H1 (cell line): Measurements from ENCODE around the gene LRRK1. TPM values are rescaled to one million over a fixed set of nuclear protein-coding genes. Genes with fewer than 3 reads are reported as not detected.
A peak's percentile ranks its signal among the peaks of the same experiment; 100 is the strongest.

Experiments used
- CTCF ChIA-PET: fragments of 300-600 bp; sonication (Branson Sonifier 250); formaldehyde crosslinking; loops from one replicate; lab custom pipeline; 2021; ENCODE audit not compliant: partially characterized antibody; lab: Charles Lee
- POLR2A ChIA-PET: fragments of 300-600 bp; sonication (Branson Sonifier 250); formaldehyde crosslinking; loops from one replicate; lab custom pipeline; 2021; ENCODE audit warnings: inconsistent platforms; ENCODE audit not compliant: partially characterized antibody; lab: Charles Lee
- DNase-seq, 2 experiments: peaks; one replicate each; pipeline versions ENCODE4 v3.0.0 to v3.0.0-alpha.2; 2010 to 2022; ENCODE audit warnings: low spot score in 2 of 2, low read depth in 1 of 2, mixed read lengths in 1 of 2
- FAIRE-seq: peaks from 2 replicates; lab custom pipeline; 2011; peaks lifted over from hg19 to GRCh38; lab: Jason Lieb, UNC
- H2AFZ ChIP-seq: 2 replicates; pipeline ENCODE4 v1.8.1; 2012; ENCODE audit warnings: low read length, inconsistent platforms
- H2AK5ac ChIP-seq: 2 replicates; pipeline ENCODE4 v1.6.1; 2013; ENCODE audit warnings: low read depth, low read length
- H2BK120ac ChIP-seq: replicated peaks from 2 replicates; pipeline ENCODE3; 2013; ENCODE audit warnings: low read depth, low read length, inconsistent platforms
- H2BK12ac ChIP-seq: 2 replicates; pipeline ENCODE4 v1.6.1; 2013; ENCODE audit warnings: low read depth, low read length
- H2BK15ac ChIP-seq: 2 replicates; pipeline ENCODE4 v1.6.1; 2013; ENCODE audit warnings: low read length
- H2BK20ac ChIP-seq: 2 replicates; pipeline ENCODE4 v1.6.1; 2013; ENCODE audit warnings: low read length
- H2BK5ac ChIP-seq: 2 replicates; pipeline ENCODE4 v1.6.1; 2013; ENCODE audit warnings: low read depth, low read length
- H3K14ac ChIP-seq: 2 replicates; pipeline ENCODE4 v1.6.1; 2013; ENCODE audit warnings: inconsistent platforms; ENCODE audit not compliant: insufficient read length
- H3K18ac ChIP-seq: 2 replicates; pipeline ENCODE4 v1.6.1; 2013; ENCODE audit warnings: low read length; ENCODE audit errors: extremely low read depth
- H3K23ac ChIP-seq: 2 replicates; pipeline ENCODE4 v1.6.1; 2013; ENCODE audit warnings: inconsistent platforms; ENCODE audit not compliant: insufficient read length
- H3K23me2 ChIP-seq: 2 replicates; pipeline ENCODE4 v1.6.1; 2013; ENCODE audit warnings: low read depth, low read length
- H3K27ac ChIP-seq: 2 replicates; pipeline ENCODE4 v1.6.1; 2011; ENCODE audit warnings: low read depth, low read length, inconsistent platforms
- H3K27me3 ChIP-seq, 4 experiments: replicated peaks in 1 of 4; 1 replicate in 1 of 4; 2 replicates in 3 of 4; pipeline versions ENCODE4 v1.6.1 to v1.8.1; 2011 to 2013; ENCODE audit warnings: low read length in 3 of 4, mild to moderate bottlenecking in 3 of 4, inconsistent platforms in 2 of 4, mixed read lengths in 2 of 4, moderate library complexity in 1 of 4; ENCODE audit not compliant: control insufficient read depth in 3 of 4, insufficient read depth in 3 of 4; ENCODE audit errors: extremely low read depth in 1 of 4
- H3K36me3 ChIP-seq, 4 experiments: 2 replicates each; pipeline versions ENCODE4 v1.6.1 to v1.8.1; 2011 to 2013; ENCODE audit warnings: mild to moderate bottlenecking in 4 of 4, low read length in 3 of 4, moderate library complexity in 2 of 4, control low read depth in 1 of 4, inconsistent platforms in 1 of 4; ENCODE audit not compliant: insufficient read depth in 4 of 4, control insufficient read depth in 2 of 4
- H3K4ac ChIP-seq: replicated peaks from 2 replicates; pipeline ENCODE3; 2013; ENCODE audit warnings: low read length, low read depth, mixed read lengths, inconsistent platforms; ENCODE audit not compliant: insufficient read length
- H3K4me1 ChIP-seq, 4 experiments: replicated peaks in 1 of 4; 1 replicate in 1 of 4; 2 replicates in 3 of 4; pipeline versions ENCODE4 v1.6.1 to v1.8.1; 2011 to 2013; ENCODE audit warnings: low read length in 3 of 4, inconsistent platforms in 2 of 4, mixed read lengths in 1 of 4; ENCODE audit not compliant: insufficient read depth in 4 of 4, control insufficient read depth in 3 of 4
- H3K4me2 ChIP-seq, 2 experiments: 2 replicates each; pipeline versions ENCODE4 v1.6.1 to v1.8.1; 2011 to 2013; ENCODE audit warnings: low read depth in 2 of 2, low read length in 2 of 2, control low read depth in 1 of 2, inconsistent platforms in 1 of 2, mild to moderate bottlenecking in 1 of 2; ENCODE audit not compliant: insufficient read depth in 1 of 2
- H3K4me3 ChIP-seq, 4 experiments: fragments of 200-600, 300-600 bp in 1 of 4; sonication (generic), shearing (Covaris generic), sonication (Bioruptor Twin) in 1 of 4; 2 replicates each; pipeline versions ENCODE4 v1.5.1 to v1.8.1; 2011 to 2016; ENCODE audit warnings: low read length in 4 of 4, low read depth in 3 of 4, control low read depth in 2 of 4, inconsistent platforms in 2 of 4, mild to moderate bottlenecking in 2 of 4, mixed read lengths in 1 of 4, moderate library complexity in 1 of 4; ENCODE audit not compliant: insufficient read depth in 2 of 4; ENCODE audit errors: extremely low read depth in 1 of 4
- H3K56ac ChIP-seq: replicated peaks from 2 replicates; pipeline ENCODE3; 2013; ENCODE audit warnings: low read depth, mild to moderate bottlenecking, mixed read lengths, low read length, inconsistent platforms; ENCODE audit not compliant: insufficient read length
- H3K79me1 ChIP-seq: 2 replicates; pipeline ENCODE4 v1.6.1; 2013; ENCODE audit warnings: low read depth, low read length, control low read depth
- H3K79me2 ChIP-seq, 2 experiments: 2 replicates each; pipeline versions ENCODE4 v1.6.1 to v1.8.1; 2012 to 2013; ENCODE audit warnings: low read length in 2 of 2, mild to moderate bottlenecking in 2 of 2, inconsistent platforms in 1 of 2; ENCODE audit not compliant: insufficient read depth in 2 of 2, control insufficient read depth in 1 of 2
- H3K9ac ChIP-seq, 4 experiments: replicated peaks in 1 of 4; 1 replicate in 1 of 4; 2 replicates in 3 of 4; pipeline versions ENCODE4 v1.6.1 to v1.8.1; 2011 to 2013; ENCODE audit warnings: low read depth in 3 of 4, low read length in 3 of 4, control low read depth in 2 of 4, mild to moderate bottlenecking in 2 of 4, moderate library complexity in 2 of 4, inconsistent platforms in 1 of 4; ENCODE audit errors: extremely low read depth in 1 of 4
- H3K9me3 ChIP-seq, 2 experiments: 2 replicates each; pipeline versions ENCODE4 v1.6.1 to v1.8.1; 2012 to 2013; ENCODE audit warnings: mild to moderate bottlenecking in 2 of 2, moderate library complexity in 2 of 2, control low read depth in 1 of 2, inconsistent platforms in 1 of 2, low read depth in 1 of 2, low read length in 1 of 2, mixed read lengths in 1 of 2; ENCODE audit not compliant: insufficient read depth in 2 of 2
- H4K20me1 ChIP-seq, 2 experiments: replicated peaks in 1 of 2; 2 replicates each; pipeline versions ENCODE3 to v1.8.1; 2011 to 2013; ENCODE audit warnings: inconsistent platforms in 2 of 2, low read length in 2 of 2, mild to moderate bottlenecking in 1 of 2; ENCODE audit not compliant: insufficient read depth in 2 of 2, control insufficient read depth in 1 of 2
- H4K5ac ChIP-seq: 2 replicates; pipeline ENCODE4 v1.6.1; 2013; ENCODE audit warnings: low read length, low read depth, mixed read lengths, inconsistent platforms; ENCODE audit not compliant: insufficient read length
- H4K8ac ChIP-seq: 2 replicates; pipeline ENCODE4 v1.8.0; 2013; ENCODE audit warnings: mild to moderate bottlenecking, moderate library complexity, low read length, inconsistent platforms; ENCODE audit not compliant: insufficient read depth; ENCODE audit errors: extremely low read depth
- H4K91ac ChIP-seq: replicated peaks from 2 replicates; pipeline ENCODE3; 2013; ENCODE audit warnings: low read length, mixed read lengths, inconsistent platforms; ENCODE audit not compliant: insufficient read length
- MAFK ChIP-seq: IDR thresholded peaks from 2 replicates; pipeline ENCODE4 v1.6.1; 2012; ENCODE audit warnings: low read depth, mild to moderate bottlenecking, improper control_type of control experiment, low read length
- WGBS, 2 experiments: shearing (Covaris generic) in 1 of 2; methylation state at CpG; one replicate each; pipeline versions ENCODE4 v1.1.6 to v1.1.7; 2013 to 2015; ENCODE audit warnings: low lambda C conversion rate in 2 of 2, mixed read lengths in 2 of 2, inconsistent platforms in 1 of 2, low coverage in 1 of 2, missing lambda C conversion rate in 1 of 2; ENCODE audit not compliant: insufficient replicate concordance in 2 of 2, insufficient coverage in 1 of 2, insufficient read length in 1 of 2; ENCODE audit errors: extremely low coverage in 1 of 2, missing lambda C conversion rate in 1 of 2; 5-methylcytosine and 5-hydroxymethylcytosine counted together
- polyA plus RNA-seq, 7 experiments: library from polyadenylated mRNA; depleted of rRNA in 3 of 7; stranded (reverse) in 5 of 7; unstranded in 2 of 7; fragments of >200 nt in 5 of 7; fragments of 200-250 nt in 2 of 7; gene quantifications; 1 replicate in 5 of 7; 2 replicates in 1 of 7; 4 replicates in 1 of 7; pipeline versions ENCODE4 v1.2.1 to v1.2.3, GENCODE V29; 2011 to 2013; ENCODE audit warnings: missing spikeins in 2 of 7, mixed read lengths in 2 of 7
- total RNA-seq: library from RNA; stranded (reverse); fragmentation: NEBNext Ultra II Directional; extraction: Animal tissue kit (Norgen Biotek cat#: 25700); gene quantifications from 2 replicates; pipeline ENCODE4 v1.2.1, GENCODE V29; 2021
- TF ChIP-seq, protein P1 (sequence below), 3 experiments: IDR thresholded peaks; 1 replicate in 2 of 3; 2 replicates in 1 of 3; pipeline versions ENCODE4 v1.5.1 to v1.6.1; 2011; ENCODE audit warnings: low read length in 3 of 3, mild to moderate bottlenecking in 3 of 3, inconsistent platforms in 2 of 3, low read depth in 1 of 3, moderate library complexity in 1 of 3; ENCODE audit not compliant: insufficient read depth in 1 of 3; ENCODE audit errors: control extremely low read depth in 1 of 3

The LRRK1 gene
- total and polyA plus RNA-seq, 2 of the 8 experiments (the other 6 are each of a cell fraction or from before 2014, with no cell fraction given), result 1.2 to 3.6 TPM

DNA sequence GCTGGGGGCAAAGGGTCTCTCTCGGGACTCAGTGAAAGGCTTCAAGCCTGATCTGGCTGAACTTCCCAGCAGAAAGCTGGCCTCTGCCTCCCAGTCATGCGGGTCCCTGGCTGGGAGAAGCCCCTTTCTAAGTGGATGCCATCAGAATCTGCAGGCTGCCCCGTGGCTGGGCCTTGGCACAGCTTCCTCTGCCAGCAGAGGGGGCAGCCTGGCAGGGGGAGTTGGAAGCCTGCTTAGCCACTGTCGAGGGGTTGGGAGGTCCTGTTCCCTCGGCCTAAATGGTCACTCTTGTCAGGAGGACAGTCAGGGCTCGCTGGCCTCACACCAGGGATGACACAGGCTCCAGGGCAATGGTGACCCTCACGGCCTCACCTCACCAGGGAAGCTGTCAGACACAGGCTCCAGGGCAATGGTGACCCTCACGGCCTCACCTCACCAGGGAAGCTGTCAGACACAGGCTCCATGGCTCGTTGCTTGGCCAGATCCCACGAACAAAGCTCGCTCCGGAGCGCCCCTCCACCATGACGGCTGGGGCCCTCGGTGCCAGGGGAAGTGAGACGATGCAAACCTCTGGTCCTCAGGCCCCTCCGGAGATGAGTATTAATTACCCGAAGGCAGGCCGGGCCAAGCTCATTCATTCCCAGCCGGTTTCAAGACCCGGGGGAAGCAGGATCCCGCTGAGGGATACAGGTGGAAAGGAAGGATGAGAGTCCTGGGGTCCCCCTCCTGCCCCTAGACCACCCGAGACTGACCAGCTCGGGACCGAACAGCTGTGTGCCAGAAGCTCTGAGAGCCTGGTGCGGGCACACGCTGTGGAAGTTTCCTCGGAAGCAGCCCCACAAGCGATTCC, 181.7 kb downstream of the LRRK1 start:
- H3K14ac ChIP-seq, result no peak overlapping the region
- no peak overlapping the region for H2AK5ac ChIP-seq
- H3K4ac ChIP-seq, result no peak overlapping the region
- no peak overlapping the region for H4K5ac ChIP-seq
- FAIRE-seq (no peak), DNase-seq (no peak)
- H2BK120ac ChIP-seq, result no peak overlapping the region
- H3K36me3 ChIP-seq, result no peaks in the 10 kb centered on the region
- H3K9me3 ChIP-seq, result no peaks in the 10 kb centered on the region
- no peak overlapping the region for H2AFZ ChIP-seq
- H3K23me2 ChIP-seq, result no peaks in the 10 kb centered on the region
- peak overlapping the region; percentile 68 for H4K91ac ChIP-seq
- H4K20me1 ChIP-seq, result no peaks in the 10 kb centered on the region
- H2BK12ac ChIP-seq, result peak overlapping the region; percentile 68; the same call in 1 of the 2 replicates
- peak overlapping the region; percentile 18; the same call in 1 of the 2 replicates for H2BK20ac ChIP-seq
- no peak overlapping the region for H3K23ac ChIP-seq
- H3K56ac ChIP-seq, result no peak overlapping the region
- no peak overlapping the region for H3K27ac ChIP-seq
- H3K4me1 ChIP-seq, result peaks cover 0 to 3% (median 0%) of the 10 kb centered on the region in 4 experiments; a peak in 1 of 7 replicates
- no peak overlapping the region for H2BK5ac ChIP-seq
- CTCF ChIA-PET, result interaction anchor here (0.7 to 3.3 kb wide), 21 partner anchors 9 to 167 kb away, joined by 3 to 20 read pairs (median 4); no protein-coding TSS in a partner anchor
- 93% methylated on average over 27 of the region's 29 CpGs; no CpG with 5 or more reads in 1 of the 2 experiments for WGBS, 2 experiments
- H3K79me1 ChIP-seq, result no peaks in the 10 kb centered on the region
- H3K79me2 ChIP-seq, result no peaks in the 10 kb centered on the region
- no peak overlapping the region for H2BK15ac ChIP-seq
- H3K9ac ChIP-seq, result no peak overlapping the region; a peak in 1 of 7 replicates
- no peak overlapping the region for H3K4me3 ChIP-seq
- no peak overlapping the region for H4K8ac ChIP-seq
- TF ChIP-seq, protein P1, sequence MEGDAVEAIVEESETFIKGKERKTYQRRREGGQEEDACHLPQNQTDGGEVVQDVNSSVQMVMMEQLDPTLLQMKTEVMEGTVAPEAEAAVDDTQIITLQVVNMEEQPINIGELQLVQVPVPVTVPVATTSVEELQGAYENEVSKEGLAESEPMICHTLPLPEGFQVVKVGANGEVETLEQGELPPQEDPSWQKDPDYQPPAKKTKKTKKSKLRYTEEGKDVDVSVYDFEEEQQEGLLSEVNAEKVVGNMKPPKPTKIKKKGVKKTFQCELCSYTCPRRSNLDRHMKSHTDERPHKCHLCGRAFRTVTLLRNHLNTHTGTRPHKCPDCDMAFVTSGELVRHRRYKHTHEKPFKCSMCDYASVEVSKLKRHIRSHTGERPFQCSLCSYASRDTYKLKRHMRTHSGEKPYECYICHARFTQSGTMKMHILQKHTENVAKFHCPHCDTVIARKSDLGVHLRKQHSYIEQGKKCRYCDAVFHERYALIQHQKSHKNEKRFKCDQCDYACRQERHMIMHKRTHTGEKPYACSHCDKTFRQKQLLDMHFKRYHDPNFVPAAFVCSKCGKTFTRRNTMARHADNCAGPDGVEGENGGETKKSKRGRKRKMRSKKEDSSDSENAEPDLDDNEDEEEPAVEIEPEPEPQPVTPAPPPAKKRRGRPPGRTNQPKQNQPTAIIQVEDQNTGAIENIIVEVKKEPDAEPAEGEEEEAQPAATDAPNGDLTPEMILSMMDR (IDR thresholded peaks at IDR 0.05; ENCODE audit: control extremely low read depth in 1 of 3, insufficient read depth in 1 of 3, low read depth in 1 of 3, low read length in 3 of 3), result peak in 1 of 3 experiments; percentile 1; a peak in 1 of 4 replicates
- TF ChIP-seq MAFK, result no peak
- POLR2A ChIA-PET, result interaction anchor here (1.2 to 1.4 kb wide), 2 partner anchors 31 to 68 kb away, joined by 3 to 4 read pairs; no protein-coding TSS in a partner anchor
- H3K27me3 ChIP-seq, result no peaks in the 10 kb centered on the region
- H3K18ac ChIP-seq, result no peak overlapping the region; the same call in 1 of the 2 replicates
- no peak overlapping the region for H3K4me2 ChIP-seq
